ENCODE results near the gene SARM1. TPM values are rescaled to one million over a fixed set of nuclear protein-coding genes. Genes with fewer than 3 reads are reported as not detected.

Gene SARM1
- total and polyA plus RNA-seq, 2 of the 13 experiments (the other 11 are each of a cell fraction or from before 2014, with no cell fraction given) = 0.73 to 0.86 TPM

DNA sequence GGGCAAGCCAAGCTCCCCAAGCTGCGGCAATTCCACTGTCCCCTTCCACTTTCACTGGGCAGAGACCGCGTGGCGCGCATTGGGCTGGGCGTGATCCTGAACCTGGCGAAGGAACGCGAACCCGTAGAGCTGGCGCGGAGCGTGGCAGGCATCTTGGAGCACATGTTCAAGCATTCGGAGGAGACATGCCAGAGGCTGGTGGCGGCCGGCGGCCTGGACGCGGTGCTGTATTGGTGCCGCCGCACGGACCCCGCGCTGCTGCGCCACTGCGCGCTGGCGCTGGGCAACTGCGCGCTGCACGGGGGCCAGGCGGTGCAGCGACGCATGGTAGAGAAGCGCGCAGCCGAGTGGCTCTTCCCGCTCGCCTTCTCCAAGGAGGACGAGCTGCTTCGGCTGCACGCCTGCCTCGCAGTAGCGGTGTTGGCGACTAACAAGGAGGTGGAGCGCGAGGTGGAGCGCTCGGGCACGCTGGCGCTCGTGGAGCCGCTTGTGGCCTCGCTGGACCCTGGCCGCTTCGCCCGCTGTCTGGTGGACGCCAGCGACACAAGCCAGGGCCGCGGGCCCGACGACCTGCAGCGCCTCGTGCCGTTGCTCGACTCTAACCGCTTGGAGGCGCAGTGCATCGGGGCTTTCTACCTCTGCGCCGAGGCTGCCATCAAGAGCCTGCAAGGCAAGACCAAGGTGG lies 9.8 kb downstream of the SARM1 start:
- Histone ChIP-seq H3K9me3 (ENCODE audit: low read length) (no peaks in the 10 kb centered on the region), H3K4me2 (ENCODE audit: low read depth, low read length) (no peak overlapping the region), H3K4me1 (ENCODE audit: insufficient read depth, low read length) (peaks cover 26% of the 10 kb centered on the region), H3K27ac (ENCODE audit: extremely low read length, insufficient read depth, low read length) (no peak overlapping the region), H3K4me3 (replicated peaks in 1 of 3; ENCODE audit: insufficient read depth in 1 of 3, low read depth in 2 of 3, low read length in 3 of 3) (no peak overlapping the region), H3K9ac (ENCODE audit: insufficient read depth, low read depth, low read length) (no peak overlapping the region), H4K20me1 (ENCODE audit: insufficient read depth, low read length) (no peaks in the 10 kb centered on the region), H3K36me3 (replicated peaks in 1 of 2; ENCODE audit: control insufficient read depth in 1 of 2, insufficient read depth in 2 of 2, low read length in 2 of 2) (no peaks in the 10 kb centered on the region), H3K79me2 (ENCODE audit: insufficient read depth, low read length) (no peaks in the 10 kb centered on the region), H3K27me3 (ENCODE audit: control insufficient read depth in 1 of 2, insufficient read depth in 2 of 2, low read length in 2 of 2) (no peaks in the 10 kb centered on the region), H2AFZ (ENCODE audit: low read length) (no peak overlapping the region)
- WGBS (ENCODE audit: low lambda C conversion rate) = 97% methylated on average over 63 of the region's 72 CpGs
- in situ Hi-C loops (cut with HindIII; ENCODE audit: extremely low pct_ligation_motif_present, low pct_unique_long_range_greater_than_20kb) (no loop called here), intact Hi-C loops (cut with micrococcal nuclease; ENCODE audit: unreplicated experiment) (no loop called here)
- ATAC-seq (no peak), DNase-seq (ENCODE audit: low spot score) (no peak), FAIRE-seq (no peak)
- no peak for TF ChIP-seq ZNF75D (CRISPR knock-in tag; IDR thresholded peaks at IDR 0.05; ENCODE audit: borderline replicate concordance)
- no peak for TF ChIP-seq ZNF292 (CRISPR knock-in tag; IDR thresholded peaks at IDR 0.05; ENCODE audit: borderline replicate concordance, low read depth)
- no peak for TF ChIP-seq THYN1 (CRISPR knock-in tag; IDR thresholded peaks at IDR 0.05; ENCODE audit: borderline replicate concordance, low read depth)
- no peak for TF ChIP-seq CREB1 (IDR thresholded peaks at IDR 0.05)
- no peak for TF ChIP-seq CREB1 (CRISPR knock-in tag; IDR thresholded peaks at IDR 0.05)
- TF ChIP-seq, protein P1, sequence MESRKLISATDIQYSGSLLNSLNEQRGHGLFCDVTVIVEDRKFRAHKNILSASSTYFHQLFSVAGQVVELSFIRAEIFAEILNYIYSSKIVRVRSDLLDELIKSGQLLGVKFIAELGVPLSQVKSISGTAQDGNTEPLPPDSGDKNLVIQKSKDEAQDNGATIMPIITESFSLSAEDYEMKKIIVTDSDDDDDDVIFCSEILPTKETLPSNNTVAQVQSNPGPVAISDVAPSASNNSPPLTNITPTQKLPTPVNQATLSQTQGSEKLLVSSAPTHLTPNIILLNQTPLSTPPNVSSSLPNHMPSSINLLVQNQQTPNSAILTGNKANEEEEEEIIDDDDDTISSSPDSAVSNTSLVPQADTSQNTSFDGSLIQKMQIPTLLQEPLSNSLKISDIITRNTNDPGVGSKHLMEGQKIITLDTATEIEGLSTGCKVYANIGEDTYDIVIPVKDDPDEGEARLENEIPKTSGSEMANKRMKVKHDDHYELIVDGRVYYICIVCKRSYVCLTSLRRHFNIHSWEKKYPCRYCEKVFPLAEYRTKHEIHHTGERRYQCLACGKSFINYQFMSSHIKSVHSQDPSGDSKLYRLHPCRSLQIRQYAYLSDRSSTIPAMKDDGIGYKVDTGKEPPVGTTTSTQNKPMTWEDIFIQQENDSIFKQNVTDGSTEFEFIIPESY (CRISPR knock-in tag; IDR thresholded peaks at IDR 0.05) = peak; percentile 10; the same call in 1 of the 2 replicates
- no peak for TF ChIP-seq FIP1L1 (IDR thresholded peaks at IDR 0.05; ENCODE audit: borderline replicate concordance, insufficient read depth, low read depth, low read length)
- POLR2A ChIA-PET = interaction anchor here (0.6 to 5.7 kb wide), 10 partner anchors 8 to 24 kb away, joined by 3 to 107 read pairs (median 7); partner anchors contain the start of genes POLDIP2, SARM1 and VTN
- no TSS peak for BruUV-seq (replicated peaks)
- CTCF ChIA-PET (ENCODE audit: low intra/inter-chr PET ratio, low total read pairs) = no interaction called here
